HG03064 (cell line): Measurements from ENCODE around the gene CNP.
"Not testable (repeated sequence)": the region's sequence is repeated elsewhere in the genome, so short reads cannot be mapped to it uniquely, and the experiment has no call there.

Experiments used
- ATAC-seq: cut with Tn5 transposase; IDR thresholded peaks from one replicate; pipeline ENCODE4 v1.9.1; 2021; ENCODE audit warnings: low read depth; ENCODE audit not compliant: unreplicated experiment

The CNP gene

GRCh38 chr17:41966463-41967140 is at the start of gene CNP:
TSS of gene CNP (plus strand) at chr17:41966795. CDS start at chr17:41966885, 90 bp downstream.
- peak; percentile 56 for ATAC-seq

- ATAC-seq: no peak
Measured at GRCh38 chr17:41917192-41917591, 49.4 kb upstream of the CNP start.

GRCh38 chr17:41917679-41918313 is 48.8 kb upstream of the CNP start:
- no peak for ATAC-seq

- ATAC-seq: peak; percentile 73
Measured at GRCh38 chr17:41918314-41919164, 48.1 kb upstream of the CNP start, which contains the start of gene ACLY. TSS of gene ACLY (minus strand) at chr17:41918951. CDS start at chr17:41913873, 5,078 bp downstream.

- ATAC-seq: no peak
Measured at GRCh38 chr17:41919165-41919817, 47.3 kb upstream of the CNP start.

- no peak for ATAC-seq
Measured at GRCh38 chr17:41919840-41920579, 46.6 kb upstream of the CNP start.

GRCh38 chr17:41920580-41920955 is 46.0 kb upstream of the CNP start:
- ATAC-seq: no peak

- no peak for ATAC-seq
Measured at GRCh38 chr17:41925991-41926590, 40.5 kb upstream of the CNP start.

GRCh38 chr17:41928693-41929251 is 37.8 kb upstream of the CNP start:
- ATAC-seq: no peak

GRCh38 chr17:41930009-41930832 is 36.4 kb upstream of the CNP start, which contains the start of gene ODAD4:
TSS of gene ODAD4 (plus strand) at chr17:41930617. CDS start at chr17:41930724, 107 bp downstream.
- peak; percentile 76 for ATAC-seq

- not testable (repeated sequence) for ATAC-seq
Measured at GRCh38 chr17:41930833-41931156, 35.8 kb upstream of the CNP start.

- not testable (repeated sequence) for ATAC-seq
Measured at GRCh38 chr17:41931715-41932114, 34.9 kb upstream of the CNP start.

GRCh38 chr17:41932816-41933389 is 33.7 kb upstream of the CNP start:
- ATAC-seq: no peak

GRCh38 chr17:41935641-41936040 is 31.0 kb upstream of the CNP start:
- no peak for ATAC-seq

GRCh38 chr17:41937970-41938954 is 28.3 kb upstream of the CNP start:
- ATAC-seq: no peak

- no peak for ATAC-seq
Measured at GRCh38 chr17:41939044-41939692, 27.4 kb upstream of the CNP start.

- no peak for ATAC-seq
Measured at GRCh38 chr17:41939693-41940090, 26.9 kb upstream of the CNP start.
